HepG2 (cell line): ENCODE measurements around the gene NXPH4. TPM values are rescaled to one million over a fixed set of nuclear protein-coding genes. Genes with fewer than 3 reads are reported as not detected.

ENCODE experiments used
- ATF4 ChIP-seq, 2 experiments: fragments of 450-650 bp in 1 of 2; sonication (generic) in 1 of 2; formaldehyde crosslinking; IDR thresholded peaks; 2 replicates each; pipeline versions ENCODE4 v1.5.0 to v1.8.0; 2020 to 2022; ENCODE audit warnings: mild to moderate bottlenecking in 1 of 2, missing genetic modification reagents in 1 of 2
- CBFB ChIP-seq: sonication (generic); formaldehyde crosslinking; IDR thresholded peaks from 2 replicates; pipeline ENCODE4 v1.4.0; 2020; ENCODE audit warnings: missing genetic modification reagents
- CHD2 ChIP-seq: IDR thresholded peaks from 2 replicates; pipeline ENCODE4 v1.6.1; 2011; ENCODE audit warnings: low read depth, low read length, improper control_type of control experiment
- HMG20B ChIP-seq: conservative IDR thresholded peaks from 2 replicates; pipeline ENCODE4 v1.6.1; 2016; ENCODE audit warnings: missing genetic modification reagents, missing compliant biosample characterization
- IRF9 ChIP-seq: sonication (generic); formaldehyde crosslinking; IDR thresholded peaks from 2 replicates; pipeline ENCODE4 v1.8.0; 2022; ENCODE audit warnings: missing genetic modification reagents, mild to moderate bottlenecking, borderline replicate concordance
- KLF6 ChIP-seq: IDR thresholded peaks from 2 replicates; pipeline ENCODE4 v1.8.0; 2016; ENCODE audit warnings: missing biosample characterization, missing genetic modification reagents
- MZF1 ChIP-seq: sonication (generic); formaldehyde crosslinking; IDR thresholded peaks from 2 replicates; pipeline ENCODE4 v1.8.1; 2023; ENCODE audit warnings: mild to moderate bottlenecking, missing genetic modification reagents, borderline replicate concordance
- NAIF1 ChIP-seq: sonication (generic); formaldehyde crosslinking; IDR thresholded peaks from 2 replicates; pipeline ENCODE4 v1.5.0; 2020; ENCODE audit warnings: mild to moderate bottlenecking, missing genetic modification reagents, borderline replicate concordance
- REXO4 ChIP-seq: sonication (generic); formaldehyde crosslinking; IDR thresholded peaks from 2 replicates; pipeline ENCODE4 v1.8.0; 2022; ENCODE audit warnings: missing genetic modification reagents, mild to moderate bottlenecking, borderline replicate concordance
- SNAI1 ChIP-seq: sonication (generic); formaldehyde crosslinking; IDR thresholded peaks from 2 replicates; pipeline ENCODE4 v1.5.0; 2020; ENCODE audit warnings: mild to moderate bottlenecking, missing genetic modification reagents, borderline replicate concordance
- XBP1 ChIP-seq: sonication (generic); formaldehyde crosslinking; IDR thresholded peaks from 2 replicates; pipeline ENCODE4 v1.5.0; 2020; ENCODE audit warnings: missing genetic modification reagents
- ZBTB7B ChIP-seq: sonication (generic); formaldehyde crosslinking; IDR thresholded peaks from 2 replicates; pipeline ENCODE4 v1.4.0; 2020; ENCODE audit warnings: missing genetic modification reagents
- ZHX1 ChIP-seq: sonication (generic); formaldehyde crosslinking; IDR thresholded peaks from 2 replicates; pipeline ENCODE4 v1.8.1; 2022; ENCODE audit warnings: low read depth, mild to moderate bottlenecking, missing genetic modification reagents
- ZNF414 ChIP-seq: sonication (generic); formaldehyde crosslinking; IDR thresholded peaks from 2 replicates; pipeline ENCODE4 v1.5.0; 2020; ENCODE audit warnings: missing genetic modification reagents
- ZNF441 ChIP-seq: sonication (generic); formaldehyde crosslinking; IDR thresholded peaks from 2 replicates; pipeline ENCODE4 v1.7.0; 2021; ENCODE audit warnings: missing genetic modification reagents, borderline replicate concordance
- ZNF879 ChIP-seq: sonication (generic); formaldehyde crosslinking; IDR thresholded peaks from 2 replicates; pipeline ENCODE4 v1.8.1; 2023; ENCODE audit warnings: missing genetic modification reagents
- polyA plus RNA-seq, 8 experiments: library from polyadenylated mRNA; depleted of rRNA in 3 of 8; stranded (reverse) in 7 of 8; unstranded in 1 of 8; fragments of >200 nt; fragmentation: Illumina TruSeq in 4 of 8; extraction: Trizol in 4 of 8; gene quantifications; 2 replicates each; pipeline versions ENCODE4 v1.2.1 to v1.2.3, GENCODE V29; 2011 to 2016; ENCODE audit warnings: low read depth in 4 of 8, missing spikeins in 1 of 8, mixed read lengths in 1 of 8; ENCODE audit not compliant: insufficient read depth in 1 of 8
- total RNA-seq, 5 experiments: library from RNA; depleted of rRNA; stranded (reverse); fragments of >200 nt; fragmentation: Illumina TruSeq; extraction: Trizol; gene quantifications; 2 replicates each; pipeline ENCODE4 v1.2.3, GENCODE V29; 2016; ENCODE audit warnings: low read depth in 1 of 5
- TF ChIP-seq, protein P1 (sequence below): sonication (generic); formaldehyde crosslinking; IDR thresholded peaks from 2 replicates; pipeline ENCODE4 v1.5.1; 2020; ENCODE audit warnings: mild to moderate bottlenecking, missing genetic modification reagents, moderate library complexity
- TF ChIP-seq, protein P2 (sequence below): sonication (generic); formaldehyde crosslinking; IDR thresholded peaks from 2 replicates; pipeline ENCODE4 v1.5.1; 2020; ENCODE audit warnings: missing genetic modification reagents, mild to moderate bottlenecking, borderline replicate concordance

Gene NXPH4
- total and polyA plus RNA-seq, 2 of the 13 experiments (the other 11 are each of a cell fraction or from before 2014, with no cell fraction given): 0.13 TPM; not detected in 1

GRCh38 chr12:57229634-57230380 lies 13.2 kb downstream of the NXPH4 start, which contains the start of gene SHMT2 (continued):
- TF ChIP-seq CHD2: no peak
- TF ChIP-seq ZNF441: no peak
- peak; percentile 33; the same call in 1 of the 2 replicates for TF ChIP-seq ZBTB7B (CRISPR knock-in tag)
- TF ChIP-seq ATF4 (CRISPR knock-in tag; IDR thresholded peaks at IDR 0.05): peak; percentile 91 to 100
- no peak for TF ChIP-seq SNAI1
- TF ChIP-seq, protein P1, sequence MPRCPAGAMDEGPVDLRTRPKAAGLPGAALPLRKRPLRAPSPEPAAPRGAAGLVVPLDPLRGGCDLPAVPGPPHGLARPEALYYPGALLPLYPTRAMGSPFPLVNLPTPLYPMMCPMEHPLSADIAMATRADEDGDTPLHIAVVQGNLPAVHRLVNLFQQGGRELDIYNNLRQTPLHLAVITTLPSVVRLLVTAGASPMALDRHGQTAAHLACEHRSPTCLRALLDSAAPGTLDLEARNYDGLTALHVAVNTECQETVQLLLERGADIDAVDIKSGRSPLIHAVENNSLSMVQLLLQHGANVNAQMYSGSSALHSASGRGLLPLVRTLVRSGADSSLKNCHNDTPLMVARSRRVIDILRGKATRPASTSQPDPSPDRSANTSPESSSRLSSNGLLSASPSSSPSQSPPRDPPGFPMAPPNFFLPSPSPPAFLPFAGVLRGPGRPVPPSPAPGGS: no peak
- peak; percentile 53; the same call in 1 of the 2 replicates for TF ChIP-seq IRF9
- no peak for TF ChIP-seq CBFB
- no peak for TF ChIP-seq REXO4 (CRISPR knock-in tag)
- peak; percentile 59; the same call in 1 of the 2 replicates for TF ChIP-seq NAIF1
- no peak for TF ChIP-seq HMG20B (CRISPR knock-in tag)
- TF ChIP-seq ZHX1: no peak
- no peak; the same call in 1 of the 2 replicates for TF ChIP-seq ZNF414 (CRISPR knock-in tag)
- TF ChIP-seq MZF1: no peak
- TF ChIP-seq, protein P2, sequence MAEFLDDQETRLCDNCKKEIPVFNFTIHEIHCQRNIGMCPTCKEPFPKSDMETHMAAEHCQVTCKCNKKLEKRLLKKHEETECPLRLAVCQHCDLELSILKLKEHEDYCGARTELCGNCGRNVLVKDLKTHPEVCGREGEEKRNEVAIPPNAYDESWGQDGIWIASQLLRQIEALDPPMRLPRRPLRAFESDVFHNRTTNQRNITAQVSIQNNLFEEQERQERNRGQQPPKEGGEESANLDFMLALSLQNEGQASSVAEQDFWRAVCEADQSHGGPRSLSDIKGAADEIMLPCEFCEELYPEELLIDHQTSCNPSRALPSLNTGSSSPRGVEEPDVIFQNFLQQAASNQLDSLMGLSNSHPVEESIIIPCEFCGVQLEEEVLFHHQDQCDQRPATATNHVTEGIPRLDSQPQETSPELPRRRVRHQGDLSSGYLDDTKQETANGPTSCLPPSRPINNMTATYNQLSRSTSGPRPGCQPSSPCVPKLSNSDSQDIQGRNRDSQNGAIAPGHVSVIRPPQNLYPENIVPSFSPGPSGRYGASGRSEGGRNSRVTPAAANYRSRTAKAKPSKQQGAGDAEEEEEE (CRISPR knock-in tag): no peak
- 0 out of 2 replicates have a peak, but pooled peaks have one; percentile 28 for TF ChIP-seq XBP1 (CRISPR knock-in tag)
- TF ChIP-seq KLF6 (CRISPR knock-in tag): peak; percentile 88
- TF ChIP-seq ZNF879: no peak
